Activated CD8-positive, alpha-beta memory T cell treated with anti-CD3 and anti-CD28 coated beads, Interleukin-2, amount 10 ng/mL, durations not matched to agents 7 days and 5 days (primary cell): ENCODE data around the gene FKBP2. TPM values are rescaled to one million over a fixed set of nuclear protein-coding genes. Genes with fewer than 3 reads are reported as not detected.

Source experiments
- ATAC-seq: fragments of 150-1000 bp; cut with Tn5 transposase; one replicate; pipeline ENCODE4 v1.10.0; 2021; ENCODE audit warnings: moderate library complexity
- CTCF ChIA-PET: fragments of 350-600 bp; sonication (Branson Sonifier 250); formaldehyde crosslinking; loops from one replicate; lab custom pipeline; 2021; ENCODE audit warnings: antibody characterized with exemption; lab: Charles Lee
- DNase-seq: peaks from one replicate; pipeline ENCODE4 v3.0.0-alpha.2; 2020
- H3K27ac Mint-ChIP-seq: one replicate; pipeline ENCODE4 v1.8.0; 2021; ENCODE audit warnings: mild to moderate bottlenecking, mixed read lengths
- H3K27me3 Mint-ChIP-seq: one replicate; pipeline ENCODE4 v1.8.0; 2021; ENCODE audit warnings: mixed read lengths
- H3K36me3 Mint-ChIP-seq: one replicate; pipeline ENCODE4 v1.8.0; 2021; ENCODE audit warnings: mild to moderate bottlenecking, mixed read lengths
- H3K4me1 Mint-ChIP-seq: one replicate; pipeline ENCODE4 v1.8.0; 2021; ENCODE audit warnings: mixed read lengths
- H3K4me3 Mint-ChIP-seq: one replicate; pipeline ENCODE4 v1.8.0; 2021; ENCODE audit warnings: mild to moderate bottlenecking, moderate library complexity, mixed read lengths
- H3K9me3 Mint-ChIP-seq: one replicate; pipeline ENCODE4 v1.8.0; 2022; ENCODE audit warnings: low read depth, mixed read lengths
- total RNA-seq, 2 experiments: library from RNA; stranded (reverse); gene quantifications; one replicate each; pipeline ENCODE4 v1.2.3, GENCODE V29; 2021

The FKBP2 gene
- total RNA-seq, 2 experiments from 2014 or later, result 23.4 to 23.9 TPM

GRCh38 chr11:64249563-64250414, 8.9 kb downstream of the FKBP2 start:
- no peaks in the 10 kb centered on the region for H3K9me3 Mint-ChIP-seq
- no peak overlapping the region for H3K27ac Mint-ChIP-seq
- ATAC-seq, result no peak
- peaks cover 33% of the 10 kb centered on the region for H3K4me1 Mint-ChIP-seq
- H3K36me3 Mint-ChIP-seq, result no peaks in the 10 kb centered on the region
- H3K27me3 Mint-ChIP-seq, result no peaks in the 10 kb centered on the region
- no peak overlapping the region for H3K4me3 Mint-ChIP-seq
- DNase-seq, result no peak
- CTCF ChIA-PET, result interaction anchor here (0.6 to 12.3 kb wide), 18 partner anchors 9 to 82 kb away, joined by 3 to 146 read pairs (median 6); partner anchors contain the start of genes CATSPERZ, ESRRA, FERMT3 and FKBP2

DNA sequence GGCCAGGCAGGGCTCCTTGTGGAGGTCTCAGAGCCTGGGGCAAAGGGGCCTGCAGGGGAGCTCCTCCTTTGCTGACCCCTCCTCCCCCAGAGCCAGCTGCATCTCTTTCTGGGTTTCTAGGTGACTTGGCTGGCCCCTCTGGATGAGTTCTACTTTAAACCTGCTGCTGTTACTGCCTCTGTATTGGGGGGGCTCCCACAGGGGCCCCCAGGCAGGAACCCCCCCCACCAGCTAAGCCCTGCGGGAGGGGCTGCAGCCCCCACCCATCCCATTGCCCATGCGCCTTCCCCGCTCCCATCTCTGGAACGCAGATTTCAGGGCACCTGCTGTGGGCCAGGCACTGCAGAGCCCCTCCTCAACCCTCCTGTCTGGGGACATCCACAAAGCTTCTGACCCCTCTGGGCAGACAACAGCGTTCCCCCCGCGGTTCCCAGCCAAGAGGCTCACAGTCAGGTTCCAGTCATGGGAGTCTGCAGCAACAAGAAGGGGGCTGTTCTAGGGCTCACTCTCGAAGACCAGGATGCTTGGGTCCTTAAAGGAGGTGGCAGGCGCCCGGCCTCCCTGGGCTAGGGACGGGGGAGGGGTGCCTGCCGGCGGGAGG, 9.6 kb downstream of the FKBP2 start:
- H3K9me3 Mint-ChIP-seq, result no peaks in the 10 kb centered on the region
- H3K4me3 Mint-ChIP-seq, result peak overlapping the region; percentile 76
- ATAC-seq, result no peak
- H3K27me3 Mint-ChIP-seq, result no peaks in the 10 kb centered on the region
- CTCF ChIA-PET, result interaction anchor here (0.8 to 12.3 kb wide), 19 partner anchors 8 to 82 kb away, joined by 3 to 146 read pairs (median 7); partner anchors contain the start of genes BAD, CATSPERZ, ESRRA and FERMT3
- no peak for DNase-seq
- H3K4me1 Mint-ChIP-seq, result peaks cover 29% of the 10 kb centered on the region
- H3K27ac Mint-ChIP-seq, result no peak overlapping the region
- peaks cover 2% of the 10 kb centered on the region for H3K36me3 Mint-ChIP-seq

DNA sequence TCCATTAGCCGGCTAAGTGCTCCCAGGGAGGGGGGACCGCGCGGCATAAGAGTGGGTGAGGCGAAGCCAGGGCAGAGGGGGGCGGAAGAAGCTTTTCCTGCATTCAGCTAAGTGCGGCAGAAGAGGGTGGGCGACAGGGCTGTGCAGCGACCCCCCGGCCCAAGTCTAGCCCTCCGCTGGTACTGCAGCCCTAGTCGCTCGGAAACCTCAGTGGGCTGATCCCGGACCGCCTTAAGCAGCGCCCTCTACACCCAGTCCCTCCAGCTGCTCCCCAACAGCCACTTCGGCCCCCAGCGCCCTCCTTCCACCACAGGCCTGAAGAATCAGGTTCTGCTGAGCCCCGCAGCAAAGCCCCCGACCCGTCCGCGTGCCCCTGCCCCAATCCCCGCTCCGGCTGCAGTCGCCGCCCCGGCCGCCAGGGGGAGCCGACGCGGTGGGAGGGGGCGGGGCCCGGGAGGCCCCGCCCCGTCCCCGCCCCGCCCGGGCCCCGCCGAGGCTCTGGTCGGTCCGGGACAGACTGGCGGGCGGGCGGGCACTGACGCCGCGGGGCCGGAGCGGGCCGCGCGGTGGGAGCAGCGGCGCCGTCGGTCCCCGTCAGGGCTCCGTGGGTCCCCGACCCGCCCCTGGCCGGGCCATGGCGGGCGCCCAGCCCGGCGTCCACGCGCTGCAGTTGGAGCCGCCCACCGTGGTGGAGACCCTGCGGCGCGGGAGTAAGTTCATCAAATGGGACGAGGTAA, 10.3 kb downstream of the FKBP2 start, which contains the start of gene PLCB3:
Gene PLCB3 (plus strand): TSS at position 515 of the 737 bp plus-strand sequence. CDS start 120 bp downstream, at position 635.
- Mint-ChIP-seq H3K4me3 (peak within 1 kb of the TSS; percentile 89), H3K9me3 (no peaks in the 10 kb centered on the region), H3K27ac (peak within 1 kb of the TSS; percentile 72), H3K27me3 (no peaks in the 10 kb centered on the region), H3K36me3 (peaks cover 2% of the 10 kb centered on the region), H3K4me1 (peaks cover 29% of the 10 kb centered on the region)
- DNase-seq (peak; percentile 68), ATAC-seq (peak; percentile 71)
- CTCF ChIA-PET, result interaction anchor here (0.8 to 12.3 kb wide), 18 partner anchors 9 to 81 kb away, joined by 3 to 146 read pairs (median 8); partner anchors contain the start of genes BAD, CATSPERZ, ESRRA and FERMT3

DNA sequence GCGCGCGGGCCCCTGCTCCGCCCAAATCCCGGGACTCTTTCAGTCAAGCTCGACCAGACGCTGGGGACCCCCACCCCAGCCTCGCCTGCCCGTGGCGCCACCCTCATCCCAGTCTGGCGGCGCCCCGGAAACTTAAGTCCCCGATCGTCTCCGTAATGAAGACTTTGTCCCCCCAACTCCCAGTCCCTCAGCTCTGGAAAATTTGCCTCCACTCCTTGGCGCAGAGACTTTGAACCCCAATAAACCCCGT, 10.8 kb downstream of the FKBP2 start:
- peaks cover 2% of the 10 kb centered on the region for H3K36me3 Mint-ChIP-seq
- DNase-seq (no peak), ATAC-seq (no peak)
- peak overlapping the region; percentile 89 for H3K4me3 Mint-ChIP-seq
- no peaks in the 10 kb centered on the region for H3K9me3 Mint-ChIP-seq
- H3K27me3 Mint-ChIP-seq, result no peaks in the 10 kb centered on the region
- H3K27ac Mint-ChIP-seq, result peak overlapping the region; percentile 69
- CTCF ChIA-PET, result interaction anchor here (1.0 to 12.3 kb wide), 13 partner anchors 9 to 81 kb away, joined by 4 to 146 read pairs (median 12); partner anchors contain the start of genes BAD, CATSPERZ, ESRRA and FERMT3
- peaks cover 29% of the 10 kb centered on the region for H3K4me1 Mint-ChIP-seq

- Mint-ChIP-seq H3K9me3 (no peaks in the 10 kb centered on the region), H3K36me3 (peaks cover 2% of the 10 kb centered on the region), H3K27me3 (no peaks in the 10 kb centered on the region), H3K4me3 (peak overlapping the region; percentile 89), H3K4me1 (peaks cover 26% of the 10 kb centered on the region), H3K27ac (peak overlapping the region; percentile 69)
- DNase-seq, result no peak
- CTCF ChIA-PET, result interaction anchor here (0.6 to 12.3 kb wide), 13 partner anchors 8 to 536 kb away, joined by 3 to 146 read pairs (median 12); partner anchors contain the start of genes BAD, CATSPERZ, ESRRA and FERMT3
- ATAC-seq, result no peak
These were observed 11.3 kb downstream of the FKBP2 start for GRCh38 chr11:64252003-64252872.

- CTCF ChIA-PET, result interaction anchor here (1.1 to 4.7 kb wide), 6 partner anchors 11 to 48 kb away, joined by 5 to 68 read pairs (median 19); partner anchors contain the start of genes BAD, FKBP2 and GPR137
- Mint-ChIP-seq H3K4me1 (peaks cover 23% of the 10 kb centered on the region), H3K36me3 (peaks cover 4% of the 10 kb centered on the region), H3K27me3 (no peaks in the 10 kb centered on the region), H3K9me3 (no peaks in the 10 kb centered on the region), H3K4me3 (no peak overlapping the region), H3K27ac (no peak overlapping the region)
- ATAC-seq, result no peak
- DNase-seq, result no peak
These were observed 12.1 kb downstream of the FKBP2 start for GRCh38 chr11:64253043-64253442.

GRCh38 chr11:64253481-64253880, 12.6 kb downstream of the FKBP2 start:
- DNase-seq (no peak), ATAC-seq (no peak)
- no peak overlapping the region for H3K27ac Mint-ChIP-seq
- CTCF ChIA-PET, result interaction anchor here (0.9 to 1.9 kb wide), 4 partner anchors 13 to 49 kb away, joined by 4 to 7 read pairs (median 5); partner anchors contain the start of gene BAD
- peaks cover 21% of the 10 kb centered on the region for H3K4me1 Mint-ChIP-seq
- H3K9me3 Mint-ChIP-seq, result no peaks in the 10 kb centered on the region
- no peaks in the 10 kb centered on the region for H3K27me3 Mint-ChIP-seq
- no peak overlapping the region for H3K4me3 Mint-ChIP-seq
- peaks cover 4% of the 10 kb centered on the region for H3K36me3 Mint-ChIP-seq

DNA sequence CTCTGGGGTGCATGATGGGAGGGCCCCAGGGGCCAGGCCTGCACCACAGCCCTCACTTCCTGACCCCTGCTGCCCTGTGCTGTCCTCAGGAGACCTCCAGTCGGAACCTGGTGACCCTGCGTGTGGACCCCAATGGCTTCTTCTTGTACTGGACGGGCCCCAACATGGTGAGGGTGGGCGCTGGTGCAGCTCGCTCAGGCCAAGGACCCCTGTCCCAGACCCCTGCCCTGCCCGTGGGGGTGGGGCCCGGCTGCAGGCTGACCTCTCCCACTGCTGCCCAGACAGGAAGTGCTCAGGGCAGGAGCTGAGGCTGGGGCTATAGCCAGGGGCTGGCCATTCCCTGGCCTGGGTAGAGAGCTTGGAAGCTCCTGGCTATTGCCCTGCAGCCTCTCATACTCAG, 13.4 kb downstream of the FKBP2 start:
- Mint-ChIP-seq H3K36me3 (peaks cover 5% of the 10 kb centered on the region), H3K27ac (no peak overlapping the region), H3K9me3 (no peaks in the 10 kb centered on the region), H3K27me3 (no peaks in the 10 kb centered on the region), H3K4me3 (no peak overlapping the region), H3K4me1 (peaks cover 24% of the 10 kb centered on the region)
- no peak for ATAC-seq
- DNase-seq, result no peak
- CTCF ChIA-PET, result interaction anchor here (0.9 to 1.9 kb wide), 4 partner anchors 12 to 50 kb away, joined by 4 to 7 read pairs (median 5); partner anchors contain the start of gene BAD

DNA sequence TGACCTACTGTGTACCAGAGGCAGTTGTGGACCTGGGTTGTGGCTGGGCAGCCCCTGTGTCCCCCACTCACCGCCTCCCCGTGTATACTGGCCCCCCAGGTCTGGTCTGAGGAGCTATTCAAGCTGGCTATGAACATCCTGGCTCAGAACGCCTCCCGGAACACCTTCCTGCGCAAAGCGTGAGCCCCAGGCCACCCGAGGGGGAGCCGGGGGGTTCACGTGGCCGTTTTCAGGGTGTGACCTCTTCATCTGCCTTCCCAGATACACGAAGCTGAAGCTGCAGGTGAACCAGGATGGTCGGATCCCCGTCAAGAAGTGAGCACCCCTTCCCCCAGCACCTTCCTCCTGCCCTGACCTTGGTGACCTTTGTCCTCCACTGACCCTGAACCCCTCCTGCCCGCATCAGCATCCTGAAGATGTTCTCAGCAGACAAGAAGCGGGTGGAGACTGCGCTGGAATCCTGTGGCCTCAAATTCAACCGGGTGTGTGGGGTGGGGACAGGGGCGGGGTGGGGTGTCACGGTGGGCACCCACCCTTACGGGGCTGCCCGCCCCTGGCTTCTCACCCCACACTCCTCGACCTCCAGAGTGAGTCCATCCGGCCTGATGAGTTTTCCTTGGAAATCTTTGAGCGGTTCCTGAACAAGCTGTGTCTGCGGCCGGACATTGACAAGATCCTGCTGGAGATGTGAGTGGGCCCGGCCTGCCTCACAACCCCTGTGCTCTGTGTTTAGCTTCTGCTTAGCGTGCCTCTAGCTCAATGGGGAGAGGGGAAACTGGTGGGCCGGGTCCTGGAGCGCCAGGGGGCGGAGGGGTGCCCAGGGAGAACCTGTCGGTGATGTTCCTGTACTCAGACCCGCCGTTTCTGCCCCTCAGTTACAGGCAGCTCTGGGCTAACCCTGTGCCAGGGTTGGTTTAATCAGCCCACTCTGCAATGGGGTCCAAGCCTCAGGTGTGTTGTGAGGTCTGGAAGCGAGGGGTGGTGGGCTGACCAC, 14.5 kb downstream of the FKBP2 start:
- peaks cover 9% of the 10 kb centered on the region for H3K36me3 Mint-ChIP-seq
- DNase-seq (no peak), ATAC-seq (no peak)
- no peak overlapping the region for H3K4me3 Mint-ChIP-seq
- no peaks in the 10 kb centered on the region for H3K27me3 Mint-ChIP-seq
- CTCF ChIA-PET, result interaction anchor here (1.0 to 1.6 kb wide), 4 partner anchors 11 to 51 kb away, joined by 3 to 7 read pairs (median 5); no protein-coding TSS in a partner anchor
- H3K9me3 Mint-ChIP-seq, result no peaks in the 10 kb centered on the region
- H3K27ac Mint-ChIP-seq, result no peak overlapping the region
- peaks cover 27% of the 10 kb centered on the region for H3K4me1 Mint-ChIP-seq

DNA sequence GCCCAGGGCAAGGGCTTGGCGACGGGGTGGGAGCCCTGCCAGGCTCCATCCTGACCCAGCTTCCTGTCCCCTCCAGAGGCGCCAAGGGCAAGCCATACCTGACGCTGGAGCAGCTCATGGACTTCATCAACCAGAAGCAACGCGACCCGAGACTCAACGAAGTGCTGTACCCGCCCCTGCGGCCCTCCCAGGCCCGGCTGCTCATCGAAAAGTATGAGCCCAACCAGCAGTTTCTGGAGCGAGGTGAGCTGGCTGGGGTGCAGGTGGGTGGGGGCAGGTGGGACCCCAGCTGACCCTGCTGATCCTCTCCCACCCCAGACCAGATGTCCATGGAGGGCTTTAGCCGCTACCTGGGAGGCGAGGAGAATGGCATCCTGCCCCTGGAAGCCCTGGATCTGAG, 15.4 kb downstream of the FKBP2 start:
- H3K4me3 Mint-ChIP-seq, result no peak overlapping the region
- peaks cover 25% of the 10 kb centered on the region for H3K4me1 Mint-ChIP-seq
- peaks cover 9% of the 10 kb centered on the region for H3K36me3 Mint-ChIP-seq
- no peak overlapping the region for H3K27ac Mint-ChIP-seq
- ATAC-seq, result no peak
- no peaks in the 10 kb centered on the region for H3K27me3 Mint-ChIP-seq
- CTCF ChIA-PET, result interaction anchor here (1.0 to 1.5 kb wide), 3 partner anchors 12 to 52 kb away, joined by 3 to 5 read pairs (median 5); no protein-coding TSS in a partner anchor
- H3K9me3 Mint-ChIP-seq, result no peaks in the 10 kb centered on the region
- no peak for DNase-seq

DNA sequence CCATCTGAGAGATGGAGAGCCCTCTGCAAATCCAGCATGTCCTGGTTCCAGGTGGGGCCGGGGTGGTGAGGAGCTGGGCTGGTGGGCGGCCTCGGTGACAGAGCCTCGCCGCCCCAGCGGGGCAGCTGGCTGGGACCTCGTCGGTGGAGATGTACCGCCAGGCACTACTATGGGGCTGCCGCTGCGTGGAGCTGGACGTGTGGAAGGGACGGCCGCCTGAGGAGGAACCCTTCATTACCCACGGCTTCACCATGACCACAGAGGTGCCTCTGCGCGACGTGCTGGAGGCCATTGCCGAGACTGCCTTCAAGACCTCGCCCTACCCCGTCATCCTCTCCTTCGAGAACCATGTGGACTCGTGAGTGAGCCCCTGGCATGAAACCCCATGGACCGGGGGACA, 17.5 kb downstream of the FKBP2 start:
- no peak overlapping the region for H3K27ac Mint-ChIP-seq
- ATAC-seq (no peak), DNase-seq (no peak)
- H3K36me3 Mint-ChIP-seq, result peaks cover 17% of the 10 kb centered on the region
- H3K4me3 Mint-ChIP-seq, result no peak overlapping the region
- peaks cover 19% of the 10 kb centered on the region for H3K4me1 Mint-ChIP-seq
- H3K27me3 Mint-ChIP-seq, result no peaks in the 10 kb centered on the region
- CTCF ChIA-PET, result interaction anchor here (1.0 to 1.7 kb wide), 5 partner anchors 8 to 69 kb away, joined by 3 to 6 read pairs (median 3); partner anchors contain the start of gene FKBP2
- no peaks in the 10 kb centered on the region for H3K9me3 Mint-ChIP-seq
